ENCODE measurements around the gene UBTF.

GRCh38 chr17:44255915-44256314 is 36.4 kb upstream of the UBTF start:
- TF ChIP-seq, protein P1, sequence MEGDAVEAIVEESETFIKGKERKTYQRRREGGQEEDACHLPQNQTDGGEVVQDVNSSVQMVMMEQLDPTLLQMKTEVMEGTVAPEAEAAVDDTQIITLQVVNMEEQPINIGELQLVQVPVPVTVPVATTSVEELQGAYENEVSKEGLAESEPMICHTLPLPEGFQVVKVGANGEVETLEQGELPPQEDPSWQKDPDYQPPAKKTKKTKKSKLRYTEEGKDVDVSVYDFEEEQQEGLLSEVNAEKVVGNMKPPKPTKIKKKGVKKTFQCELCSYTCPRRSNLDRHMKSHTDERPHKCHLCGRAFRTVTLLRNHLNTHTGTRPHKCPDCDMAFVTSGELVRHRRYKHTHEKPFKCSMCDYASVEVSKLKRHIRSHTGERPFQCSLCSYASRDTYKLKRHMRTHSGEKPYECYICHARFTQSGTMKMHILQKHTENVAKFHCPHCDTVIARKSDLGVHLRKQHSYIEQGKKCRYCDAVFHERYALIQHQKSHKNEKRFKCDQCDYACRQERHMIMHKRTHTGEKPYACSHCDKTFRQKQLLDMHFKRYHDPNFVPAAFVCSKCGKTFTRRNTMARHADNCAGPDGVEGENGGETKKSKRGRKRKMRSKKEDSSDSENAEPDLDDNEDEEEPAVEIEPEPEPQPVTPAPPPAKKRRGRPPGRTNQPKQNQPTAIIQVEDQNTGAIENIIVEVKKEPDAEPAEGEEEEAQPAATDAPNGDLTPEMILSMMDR (IDR thresholded peaks at IDR 0.05; ENCODE audit: low read length): no peak
- TF ChIP-seq EZH2 (optimal IDR thresholded peaks at IDR 0.05; ENCODE audit: low read depth, low read length): no peak
- no peak for TF ChIP-seq EZH2phosphoT487 (IDR thresholded peaks at IDR 0.05; ENCODE audit: low read length)

Measured in MM.1S (cell line).